ENCODE results near the gene DOCK11. TPM values are rescaled to one million over a fixed set of nuclear protein-coding genes. Genes with fewer than 3 reads are reported as not detected.
"Not testable (repeated sequence)": the region's sequence is repeated elsewhere in the genome, so short reads cannot be mapped to it uniquely, and the experiment has no call there.

The DOCK11 gene
- total RNA-seq, 4 donors from 2014 or later, result 36.0 to 50.0 (median 41.1) TPM

DNA sequence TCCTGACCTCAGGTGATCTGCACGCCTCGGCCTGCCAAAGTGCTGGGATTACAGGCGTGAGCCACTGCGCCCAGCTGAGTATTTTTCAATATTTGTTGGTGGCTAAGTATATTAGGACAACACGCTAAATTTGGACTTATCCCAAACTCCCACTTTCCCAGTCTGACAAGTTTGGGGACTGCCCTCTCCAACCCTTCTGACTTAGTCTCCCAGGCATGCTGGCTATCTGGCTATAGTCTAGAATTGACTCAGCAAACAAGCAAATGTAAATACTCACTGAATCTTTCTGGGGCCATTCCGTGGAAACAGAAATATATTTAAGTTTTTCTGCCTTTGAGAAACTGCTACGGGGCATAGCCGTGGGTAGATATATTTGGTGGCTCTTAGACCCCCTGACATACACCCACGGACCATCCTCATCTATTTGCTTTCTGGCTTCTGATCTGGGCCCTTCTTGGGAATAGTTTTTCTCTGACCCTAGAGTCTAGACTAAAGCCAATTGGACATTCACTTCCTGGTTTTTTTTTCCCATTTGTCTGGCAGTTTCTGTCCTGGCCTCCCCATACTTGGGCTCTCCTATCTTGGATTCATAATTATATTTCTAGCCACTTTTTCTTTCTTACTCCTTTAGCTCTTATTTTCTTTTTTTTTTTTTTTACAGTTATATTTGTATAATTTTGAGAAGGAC, 11.3 kb upstream of the DOCK11 start:
- Histone ChIP-seq H3K9me3 (no peaks in the 10 kb centered on the region), H3K27me3 (no peaks in the 10 kb centered on the region), H3K4me3 (replicated peaks in 1 of 3) (no peak overlapping the region), H3K27ac (no peak overlapping the region), H3K36me3 (no peaks in the 10 kb centered on the region), H3K4me1 (no peaks in the 10 kb centered on the region)
- intact Hi-C loops (cut with DNase I), result no loop called here
- 86 to 89% methylated on average over 9 of the region's 9 CpGs for WGBS, 2 donors
- no peak for TF ChIP-seq POLR2A (IDR thresholded peaks at IDR 0.05)
- TF ChIP-seq, protein P1, sequence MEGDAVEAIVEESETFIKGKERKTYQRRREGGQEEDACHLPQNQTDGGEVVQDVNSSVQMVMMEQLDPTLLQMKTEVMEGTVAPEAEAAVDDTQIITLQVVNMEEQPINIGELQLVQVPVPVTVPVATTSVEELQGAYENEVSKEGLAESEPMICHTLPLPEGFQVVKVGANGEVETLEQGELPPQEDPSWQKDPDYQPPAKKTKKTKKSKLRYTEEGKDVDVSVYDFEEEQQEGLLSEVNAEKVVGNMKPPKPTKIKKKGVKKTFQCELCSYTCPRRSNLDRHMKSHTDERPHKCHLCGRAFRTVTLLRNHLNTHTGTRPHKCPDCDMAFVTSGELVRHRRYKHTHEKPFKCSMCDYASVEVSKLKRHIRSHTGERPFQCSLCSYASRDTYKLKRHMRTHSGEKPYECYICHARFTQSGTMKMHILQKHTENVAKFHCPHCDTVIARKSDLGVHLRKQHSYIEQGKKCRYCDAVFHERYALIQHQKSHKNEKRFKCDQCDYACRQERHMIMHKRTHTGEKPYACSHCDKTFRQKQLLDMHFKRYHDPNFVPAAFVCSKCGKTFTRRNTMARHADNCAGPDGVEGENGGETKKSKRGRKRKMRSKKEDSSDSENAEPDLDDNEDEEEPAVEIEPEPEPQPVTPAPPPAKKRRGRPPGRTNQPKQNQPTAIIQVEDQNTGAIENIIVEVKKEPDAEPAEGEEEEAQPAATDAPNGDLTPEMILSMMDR (IDR thresholded peaks at IDR 0.05), result no peak
- DNase-seq, result no peak

DNA sequence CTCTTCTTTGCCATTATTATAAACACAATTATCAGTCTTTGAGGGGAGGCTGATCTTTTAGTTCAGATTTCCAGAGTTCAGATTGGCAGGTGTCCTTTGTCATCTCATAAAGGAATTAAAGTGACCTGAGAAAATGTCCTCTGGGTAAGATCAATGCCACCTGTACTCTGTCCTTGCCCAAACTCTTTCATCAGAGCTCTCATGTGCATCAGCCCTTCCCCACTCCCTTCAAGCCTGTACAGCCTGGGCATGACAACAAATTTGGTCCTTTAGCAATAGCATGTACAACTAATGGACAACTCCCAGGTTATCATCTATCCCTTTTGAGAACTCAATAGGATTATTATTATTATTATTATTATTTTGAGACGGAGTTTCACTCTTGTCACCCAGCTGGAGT, 8.9 kb upstream of the DOCK11 start:
- H3K9me3 ChIP-seq; H3K27ac ChIP-seq; intact Hi-C loops (cut with DNase I); H3K27me3 ChIP-seq; H3K4me1 ChIP-seq; H3K36me3 ChIP-seq; H3K4me3 ChIP-seq (replicated peaks in 1 of 3); DNase-seq: not testable (repeated sequence)
- WGBS, 2 donors, result 92 to 100% methylated on average over 1 of the region's 1 CpG

DNA sequence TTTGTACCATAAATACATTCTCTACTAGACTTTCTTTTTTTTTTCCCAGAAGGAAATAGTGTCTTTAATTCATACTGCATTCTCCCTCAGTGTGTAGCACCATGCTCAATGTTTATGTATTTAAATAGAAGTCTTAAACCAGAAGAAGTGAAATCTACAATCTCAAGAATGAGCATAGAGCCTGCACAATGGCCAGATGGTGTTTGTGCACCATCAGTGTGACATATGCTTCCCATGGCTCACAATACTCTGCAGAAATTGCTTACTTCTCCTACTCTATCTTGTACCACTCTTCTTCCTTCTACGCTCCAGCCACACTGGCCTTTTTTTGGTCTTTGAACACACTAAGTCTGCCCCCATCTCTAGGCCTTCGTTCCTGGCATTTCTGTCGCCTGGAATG, 2.6 kb upstream of the DOCK11 start:
- 96 to 97% methylated on average over 3 of the region's 3 CpGs for WGBS, 2 donors
- H3K9me3 ChIP-seq, result no peaks in the 10 kb centered on the region

DNA sequence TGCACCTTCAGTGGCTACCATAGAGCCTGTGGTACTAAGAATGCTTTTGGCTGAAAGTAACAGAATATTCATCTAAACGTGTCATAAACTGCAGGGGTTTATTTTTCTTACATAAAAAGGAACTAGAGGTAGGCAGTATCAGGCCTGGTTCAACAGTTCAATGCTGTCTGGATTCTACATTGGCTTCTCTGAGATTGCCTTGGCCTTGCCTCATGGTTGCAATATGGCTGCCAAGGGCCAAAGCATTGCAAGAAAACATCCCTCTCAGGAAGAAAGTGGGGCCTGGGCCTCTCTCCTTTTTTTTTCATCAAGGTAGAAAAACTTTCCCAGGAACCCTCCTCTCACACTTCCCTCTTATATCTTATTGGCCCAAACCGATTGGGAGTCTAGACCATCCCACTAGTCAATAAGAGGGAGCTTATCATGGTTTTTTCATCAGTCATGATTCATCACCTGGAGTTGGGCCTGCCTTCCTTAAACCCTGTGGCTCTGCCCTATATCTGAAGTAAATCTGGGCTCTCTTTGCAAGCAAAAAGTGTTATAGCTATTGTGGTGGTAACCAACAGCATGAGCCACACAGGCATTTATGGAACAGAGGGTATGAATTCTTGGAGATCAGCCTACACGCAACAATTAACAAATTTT, 1.8 kb upstream of the DOCK11 start:
- Histone ChIP-seq H3K27ac (no peak overlapping the region), H3K27me3 (no peaks in the 10 kb centered on the region), H3K36me3 (no peaks in the 10 kb centered on the region), H3K4me1 (peaks cover 0 to 4% of the 10 kb centered on the region in 2 donors), H3K4me3 (replicated peaks in 1 of 3) (no peak overlapping the region), H3K9me3 (no peaks in the 10 kb centered on the region)
- TF ChIP-seq POLR2A (IDR thresholded peaks at IDR 0.05), result no peak
- TF ChIP-seq, protein P1 (IDR thresholded peaks at IDR 0.05), result no peak
- 92 to 93% methylated on average over 3 of the region's 3 CpGs for WGBS, 2 donors
- DNase-seq, result no peak
- intact Hi-C loops (cut with DNase I), result no loop called here

More for the DNA sequence above, 2.6 kb upstream of the DOCK11 start:
- Histone ChIP-seq H3K4me1 (no peaks in the 10 kb centered on the region), H3K27ac (no peak overlapping the region), H3K27me3 (no peaks in the 10 kb centered on the region), H3K4me3 (replicated peaks in 1 of 3) (no peak overlapping the region), H3K36me3 (no peaks in the 10 kb centered on the region)
- intact Hi-C loops (cut with DNase I), result no loop called here
- TF ChIP-seq, protein P1 (IDR thresholded peaks at IDR 0.05), result no peak
- TF ChIP-seq POLR2A (IDR thresholded peaks at IDR 0.05), result no peak
- DNase-seq, result no peak

DNA sequence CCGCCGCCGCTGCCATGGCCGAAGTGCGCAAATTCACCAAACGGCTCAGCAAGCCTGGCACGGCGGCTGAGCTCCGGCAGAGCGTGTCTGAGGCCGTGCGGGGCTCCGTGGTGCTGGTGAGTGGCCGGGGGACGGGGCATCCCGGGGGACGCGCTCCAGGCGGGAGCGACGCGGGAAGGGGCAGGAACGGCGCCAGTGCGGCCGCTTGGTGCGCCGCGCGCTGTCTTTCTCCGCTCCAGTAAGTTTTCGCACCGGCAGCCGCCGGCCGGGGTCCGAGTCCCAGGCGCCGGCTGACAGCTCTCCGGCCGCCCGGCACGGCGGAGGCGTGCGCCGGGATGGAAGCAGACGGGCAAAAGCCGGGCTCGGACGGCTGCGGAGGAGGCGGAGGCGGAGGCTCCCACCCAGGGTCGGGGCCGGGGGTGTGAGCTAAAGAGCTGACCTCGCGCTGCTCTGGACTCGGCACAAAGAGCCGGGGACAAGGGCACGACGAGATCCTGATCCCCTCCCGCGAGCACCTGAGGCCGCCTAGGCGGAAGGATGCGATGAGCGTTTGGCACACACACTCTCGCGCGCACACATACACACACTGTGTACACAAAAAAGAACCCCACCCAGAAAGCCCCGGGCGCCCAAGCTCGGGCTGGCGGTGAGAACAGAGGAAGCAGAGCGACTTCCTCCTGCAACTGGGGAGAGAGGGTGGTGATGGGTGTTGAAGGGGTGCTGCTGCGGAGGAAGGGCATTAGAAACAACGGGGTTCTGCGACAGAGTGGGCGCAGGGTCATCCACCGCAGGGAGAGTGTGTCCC, 545 bp downstream of the DOCK11 start:
- H3K4me3 ChIP-seq (replicated peaks in 1 of 3), result peak overlapping the region; percentile 14 to 69 (median 33)
- no peaks in the 10 kb centered on the region for H3K36me3 ChIP-seq
- DNase-seq, result peak; percentile 40 to 57
- TF ChIP-seq, protein P1 (IDR thresholded peaks at IDR 0.05), result no peak
- no peak for TF ChIP-seq POLR2A (IDR thresholded peaks at IDR 0.05)
- peaks cover 5 to 8% of the 10 kb centered on the region in 2 donors for H3K4me1 ChIP-seq
- intact Hi-C loops (cut with DNase I), result no loop called here
- no peaks in the 10 kb centered on the region for H3K27me3 ChIP-seq
- peak overlapping the region; percentile 55 to 76 (median 74) for H3K27ac ChIP-seq
- H3K9me3 ChIP-seq, result no peaks in the 10 kb centered on the region
- WGBS, 2 donors, result 0% methylated on average over 1 to 5 of the region's 81 CpGs
